Fibroblast of lung (primary cell): ENCODE results near the gene PTPRM.

ENCODE experiments used
- EZH2 ChIP-seq: IDR thresholded peaks from 2 replicates; pipeline ENCODE4 v1.5.1; 2012; ENCODE audit warnings: low read length, control low read depth, mild to moderate bottlenecking; ENCODE audit errors: missing control alignments
- TF ChIP-seq, protein P1 (sequence below), 2 donors: IDR thresholded peaks in 1 of 2; conservative IDR thresholded peaks in 1 of 2; 1 replicate in 1 of 2; 2 replicates in 1 of 2; pipeline ENCODE4 v1.5.1; 2011 to 2012; ENCODE audit warnings: low read length in 2 of 2, control low read depth in 1 of 2, inconsistent platforms in 1 of 2, low read depth in 1 of 2, mild to moderate bottlenecking in 1 of 2

DNA sequence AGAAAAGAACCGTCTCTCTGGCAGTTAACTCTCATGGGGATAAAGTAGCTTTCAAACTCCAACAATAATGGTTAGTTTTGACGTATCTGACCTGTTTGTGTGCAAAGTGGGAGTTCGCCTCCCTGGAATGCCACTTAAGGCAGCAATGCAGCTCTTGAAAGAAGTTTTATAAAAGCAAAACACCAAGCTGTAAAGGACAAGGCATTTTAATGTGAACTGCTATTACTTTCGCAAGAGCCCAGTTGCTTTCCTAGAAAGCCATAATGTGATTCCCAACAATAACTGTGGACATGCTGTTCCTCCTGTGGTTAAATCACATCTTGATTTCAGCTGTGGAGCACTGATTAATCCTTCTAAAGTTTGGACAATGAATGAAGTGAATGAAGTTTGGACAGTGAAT is 303.7 kb downstream of the PTPRM start:
- TF ChIP-seq, protein P1, sequence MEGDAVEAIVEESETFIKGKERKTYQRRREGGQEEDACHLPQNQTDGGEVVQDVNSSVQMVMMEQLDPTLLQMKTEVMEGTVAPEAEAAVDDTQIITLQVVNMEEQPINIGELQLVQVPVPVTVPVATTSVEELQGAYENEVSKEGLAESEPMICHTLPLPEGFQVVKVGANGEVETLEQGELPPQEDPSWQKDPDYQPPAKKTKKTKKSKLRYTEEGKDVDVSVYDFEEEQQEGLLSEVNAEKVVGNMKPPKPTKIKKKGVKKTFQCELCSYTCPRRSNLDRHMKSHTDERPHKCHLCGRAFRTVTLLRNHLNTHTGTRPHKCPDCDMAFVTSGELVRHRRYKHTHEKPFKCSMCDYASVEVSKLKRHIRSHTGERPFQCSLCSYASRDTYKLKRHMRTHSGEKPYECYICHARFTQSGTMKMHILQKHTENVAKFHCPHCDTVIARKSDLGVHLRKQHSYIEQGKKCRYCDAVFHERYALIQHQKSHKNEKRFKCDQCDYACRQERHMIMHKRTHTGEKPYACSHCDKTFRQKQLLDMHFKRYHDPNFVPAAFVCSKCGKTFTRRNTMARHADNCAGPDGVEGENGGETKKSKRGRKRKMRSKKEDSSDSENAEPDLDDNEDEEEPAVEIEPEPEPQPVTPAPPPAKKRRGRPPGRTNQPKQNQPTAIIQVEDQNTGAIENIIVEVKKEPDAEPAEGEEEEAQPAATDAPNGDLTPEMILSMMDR (conservative IDR thresholded peaks at IDR 0.05 in 1 of 2, IDR thresholded peaks at IDR 0.05 in 1 of 2; ENCODE audit: low read depth in 1 of 2, low read length in 2 of 2), result no peak
- TF ChIP-seq EZH2, result no peak
